GM18909 (cell line): ENCODE data around the gene KPNB1.

Experiments
- ATAC-seq: cut with Tn5 transposase; IDR thresholded peaks from one replicate; pipeline ENCODE4 v1.9.1; 2021; ENCODE audit warnings: mild to moderate bottlenecking; ENCODE audit not compliant: unreplicated experiment, poor library complexity

Gene KPNB1

DNA sequence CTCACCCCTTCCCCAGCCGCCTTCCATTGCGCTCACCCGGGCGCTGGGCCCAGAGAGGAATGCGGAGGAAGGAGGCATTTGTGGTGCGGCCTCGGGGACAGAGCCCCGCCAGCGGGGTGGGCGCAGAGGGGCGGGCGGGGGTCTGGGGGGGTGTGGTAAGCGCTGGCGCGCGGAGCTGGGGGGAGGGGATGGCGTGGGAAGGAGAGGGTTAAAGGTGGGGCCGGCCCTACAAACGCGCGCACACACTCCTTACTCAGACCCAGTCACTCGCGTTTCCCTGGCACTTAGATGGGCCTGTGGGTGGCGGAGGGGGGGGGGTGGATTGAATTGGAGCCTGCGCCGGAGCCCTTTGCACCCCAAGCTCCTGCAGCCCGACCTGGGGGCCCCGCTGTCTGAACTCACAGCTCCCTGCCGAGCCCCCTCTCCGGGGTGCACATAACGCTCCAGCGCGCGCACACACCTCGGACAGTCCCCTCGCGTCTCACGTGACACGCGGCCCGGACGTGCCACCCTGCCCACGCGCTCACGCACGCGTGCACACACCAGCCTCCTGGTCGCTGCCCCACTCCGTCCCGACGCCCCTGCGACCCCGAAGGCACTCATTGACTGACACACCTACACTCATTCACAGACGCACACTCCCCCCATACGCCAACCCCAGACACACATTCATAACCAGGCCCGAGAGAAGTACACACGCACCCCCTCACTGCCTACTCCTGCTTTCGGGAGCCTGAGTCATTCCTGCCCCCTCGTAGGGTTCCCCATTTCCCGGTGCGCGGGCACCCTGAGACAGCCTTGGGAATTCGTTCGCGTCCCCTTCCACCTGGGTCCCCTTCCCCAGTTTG lies 45.1 kb downstream of the KPNB1 start:
- no peak for ATAC-seq

DNA sequence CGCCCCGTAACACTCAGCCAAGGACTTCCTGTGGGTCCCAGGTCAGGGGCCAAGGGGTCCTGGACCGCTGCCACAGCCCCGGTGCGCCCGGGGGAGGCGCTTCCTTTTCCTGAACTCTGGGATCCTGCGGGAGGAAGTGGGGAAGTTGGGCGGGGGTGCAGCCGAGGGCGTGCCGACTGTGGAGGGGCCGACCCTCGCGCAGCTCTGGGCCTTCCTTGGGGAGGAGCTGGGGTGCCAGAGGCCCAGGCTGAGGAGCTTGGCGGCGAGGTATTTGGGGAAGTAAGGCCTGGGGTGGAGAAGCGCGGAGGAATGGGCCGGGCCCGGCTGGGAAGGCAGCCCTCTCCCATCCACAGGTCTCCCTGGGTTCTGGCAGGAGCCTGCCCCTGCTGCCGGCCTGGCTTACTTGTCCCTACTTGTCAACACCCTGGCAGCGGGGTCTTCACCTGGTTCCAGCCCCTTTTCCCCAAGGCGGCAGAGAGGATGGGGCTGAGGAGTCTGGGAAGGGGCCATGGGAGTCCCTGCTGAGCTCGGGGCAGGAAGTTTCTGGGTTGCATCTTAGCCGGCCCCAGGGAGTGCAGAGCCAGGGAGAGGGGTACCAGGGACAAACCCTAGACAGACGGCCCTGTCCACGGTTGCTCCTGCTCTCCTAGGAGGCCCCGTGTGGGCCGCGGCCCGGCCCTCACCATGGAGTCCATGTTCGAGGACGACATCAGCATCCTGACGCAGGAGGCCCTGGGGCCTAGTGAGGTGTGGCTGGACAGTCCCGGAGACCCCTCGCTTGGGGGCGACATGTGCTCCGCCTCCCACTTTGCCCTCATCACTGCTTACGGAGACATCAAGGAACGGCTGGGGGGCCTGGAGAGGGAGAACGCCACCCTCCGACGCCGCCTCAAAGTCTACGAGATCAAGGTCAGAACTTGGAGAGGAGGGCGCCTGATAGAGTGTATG lies 46.0 kb downstream of the KPNB1 start:
- ATAC-seq = no peak

DNA sequence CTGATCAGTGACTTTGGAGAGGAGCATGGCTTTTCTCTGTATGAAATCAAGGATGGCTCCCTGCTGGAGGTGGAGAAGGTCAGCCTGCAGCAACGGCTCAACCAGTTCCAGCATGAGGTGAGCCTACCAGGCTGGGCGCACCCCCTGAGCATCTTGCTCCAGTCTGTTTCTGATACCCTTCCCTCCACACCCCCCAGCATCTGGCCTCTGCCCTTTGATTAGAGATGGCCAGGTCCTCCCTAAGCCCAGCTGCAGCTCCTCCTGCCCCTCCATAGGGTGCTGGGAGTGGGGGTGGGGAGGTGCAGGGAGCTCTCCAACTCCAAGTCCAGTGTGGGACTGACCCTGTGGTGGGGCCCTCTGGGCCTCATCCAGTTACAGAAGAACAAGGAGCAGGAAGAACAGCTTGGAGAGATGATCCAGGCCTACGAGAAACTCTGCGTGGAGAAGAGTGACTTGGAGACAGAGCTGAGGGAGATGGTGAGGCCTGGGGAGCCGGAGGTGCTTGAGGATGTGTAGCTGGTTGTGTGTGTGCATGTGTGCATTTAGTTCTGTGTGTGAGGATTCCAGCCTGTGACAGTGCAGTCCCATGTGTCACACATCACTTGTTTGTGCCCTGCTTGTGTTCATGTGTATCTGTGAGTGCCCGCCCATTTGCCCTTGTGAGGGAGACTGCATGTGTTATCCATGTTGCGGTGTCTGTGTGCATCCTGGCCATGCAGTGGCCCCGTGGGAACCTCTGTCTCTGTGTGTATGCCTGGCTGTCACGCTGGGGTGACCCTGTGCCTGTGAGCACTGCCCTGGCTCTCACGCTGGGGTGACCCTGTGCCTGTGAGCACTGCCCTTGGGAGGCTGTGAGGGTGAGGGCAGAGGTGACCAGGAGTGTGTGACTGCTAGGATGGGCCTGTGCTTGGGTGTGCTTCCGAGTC lies 47.3 kb downstream of the KPNB1 start:
- no peak for ATAC-seq

DNA sequence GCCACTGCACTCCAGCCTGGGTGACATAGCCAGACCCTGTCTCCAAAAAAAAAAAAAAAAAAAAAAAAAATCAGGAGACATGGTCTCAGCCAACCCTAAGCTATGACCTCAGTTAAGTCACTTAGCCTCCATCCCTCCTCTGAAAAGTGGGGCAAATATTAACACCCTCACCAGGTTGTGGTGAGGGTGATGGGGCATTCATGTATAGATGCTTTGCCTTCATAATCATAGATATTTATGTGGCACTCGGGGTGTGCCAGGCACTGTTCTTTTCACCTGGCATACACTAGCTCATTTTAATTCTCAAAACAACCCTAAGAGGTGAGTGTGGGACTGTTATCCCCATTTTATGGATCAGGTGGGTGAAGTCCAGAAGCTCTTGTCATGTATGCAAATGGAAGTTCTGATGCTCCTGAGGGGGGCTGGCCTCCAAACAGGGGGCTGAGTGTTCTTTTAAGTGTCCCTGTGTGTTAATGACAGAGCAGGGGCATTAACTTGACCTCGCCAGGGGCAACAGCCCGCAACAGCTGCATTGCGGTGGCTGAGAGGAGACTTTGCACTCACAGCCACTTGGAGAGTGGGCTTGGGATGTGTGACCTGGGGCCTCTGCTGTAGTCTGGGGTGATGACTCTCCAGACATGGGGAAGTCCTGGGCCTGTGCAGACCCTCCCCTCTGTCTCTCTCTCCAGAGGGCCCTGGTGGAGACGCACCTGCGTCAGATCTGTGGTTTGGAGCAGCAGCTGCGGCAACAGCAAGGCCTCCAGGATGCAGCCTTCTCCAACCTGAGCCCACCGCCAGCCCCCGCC lies 48.4 kb downstream of the KPNB1 start:
- no peak for ATAC-seq

DNA sequence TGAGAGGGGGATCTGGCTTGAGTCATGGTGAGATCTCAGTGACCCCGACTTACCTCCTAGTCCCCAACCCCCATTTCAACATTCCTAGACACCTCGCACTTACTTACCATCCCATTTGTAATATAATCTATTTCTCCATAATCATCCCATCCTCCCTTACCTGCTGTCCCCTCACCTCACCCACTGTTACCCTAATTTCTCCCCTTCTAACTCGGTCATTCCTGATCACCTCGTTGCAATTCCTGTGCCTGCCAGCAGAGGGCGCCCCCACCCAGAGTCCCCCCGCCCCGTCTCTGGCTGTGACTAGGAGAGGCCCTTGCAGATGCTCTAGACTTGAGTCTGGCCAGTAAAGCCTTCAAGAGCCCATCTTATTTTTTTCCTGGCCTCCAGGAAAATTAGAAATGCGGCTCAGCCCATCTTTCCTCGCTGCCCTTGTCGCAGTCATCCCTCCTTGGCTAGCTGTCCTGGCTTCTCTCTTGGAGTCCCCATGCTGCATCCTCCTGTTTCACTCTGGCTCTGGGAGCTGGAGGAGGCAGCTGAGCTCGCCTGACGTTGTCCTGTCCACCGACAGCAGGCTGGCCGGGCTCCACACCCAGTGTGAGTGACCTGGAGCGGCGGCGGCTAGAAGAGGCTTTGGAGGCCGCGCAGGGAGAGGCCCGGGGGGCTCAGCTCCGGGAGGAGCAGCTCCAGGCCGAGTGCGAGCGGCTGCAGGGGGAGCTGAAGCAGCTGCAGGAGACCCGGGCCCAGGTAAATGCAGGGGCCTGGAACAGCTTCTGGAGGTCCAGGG lies 49.2 kb downstream of the KPNB1 start:
- ATAC-seq = no peak

DNA sequence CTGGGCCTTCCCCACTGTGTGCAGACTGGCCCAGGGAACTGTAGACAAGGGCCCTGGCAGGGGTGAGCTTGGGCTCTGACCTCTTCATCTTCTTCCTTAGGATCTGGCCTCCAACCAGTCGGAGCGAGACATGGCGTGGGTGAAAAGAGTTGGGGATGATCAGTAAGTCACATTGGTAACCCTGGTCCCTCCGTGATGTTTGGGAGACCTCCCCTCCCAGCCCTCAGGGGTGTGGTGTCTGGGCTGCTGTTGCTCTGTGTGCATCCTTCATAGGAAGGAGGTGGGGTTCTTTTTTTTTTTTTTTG lies 49.8 kb downstream of the KPNB1 start:
- ATAC-seq = no peak

DNA sequence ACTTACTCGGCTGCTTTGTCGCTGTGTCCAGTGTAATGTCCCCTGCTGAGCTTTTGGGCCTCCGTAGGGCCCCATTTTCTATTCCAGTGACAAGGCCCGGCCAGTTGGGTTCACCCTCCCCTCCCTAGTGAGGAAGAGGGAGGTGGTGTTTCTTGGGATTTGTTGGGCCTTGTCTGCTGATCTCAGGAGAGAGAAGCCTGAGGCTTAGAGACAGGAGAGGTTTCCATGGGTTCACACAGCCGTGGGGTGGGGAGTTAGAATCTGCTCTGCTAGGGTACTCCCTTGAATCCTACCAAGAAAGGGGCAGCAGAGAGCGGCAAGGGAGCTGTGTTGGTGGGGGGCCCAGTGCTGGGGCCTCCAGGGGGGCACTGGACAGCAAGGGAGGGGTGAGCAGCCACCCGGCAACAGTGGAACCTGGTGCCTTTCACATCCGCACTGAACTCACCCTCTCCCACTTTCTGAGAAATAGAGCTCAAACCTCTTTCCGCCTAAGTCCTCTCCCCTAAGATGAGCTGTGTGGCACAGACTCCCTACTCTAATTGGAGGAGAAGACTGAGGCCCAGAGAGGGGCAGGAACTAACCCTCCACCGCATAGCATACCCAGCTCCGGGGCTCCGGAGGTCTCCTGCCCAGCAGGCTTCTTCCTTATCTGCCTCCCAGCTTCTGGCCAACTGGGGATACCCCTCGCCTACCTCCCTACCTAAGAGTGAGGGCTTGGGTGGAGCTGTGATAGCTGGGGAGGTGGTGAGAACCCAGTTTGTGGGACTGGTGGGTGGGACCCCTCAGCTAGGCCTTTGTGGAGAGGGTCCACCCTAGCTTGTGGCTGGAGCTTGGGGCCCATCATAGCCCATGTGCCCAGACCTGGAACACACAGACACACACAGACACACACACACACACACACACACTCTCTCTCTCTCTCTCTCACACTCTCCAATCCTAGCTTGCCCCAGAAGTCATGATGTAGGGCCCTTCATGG lies 51.0 kb downstream of the KPNB1 start:
- ATAC-seq = no peak

DNA sequence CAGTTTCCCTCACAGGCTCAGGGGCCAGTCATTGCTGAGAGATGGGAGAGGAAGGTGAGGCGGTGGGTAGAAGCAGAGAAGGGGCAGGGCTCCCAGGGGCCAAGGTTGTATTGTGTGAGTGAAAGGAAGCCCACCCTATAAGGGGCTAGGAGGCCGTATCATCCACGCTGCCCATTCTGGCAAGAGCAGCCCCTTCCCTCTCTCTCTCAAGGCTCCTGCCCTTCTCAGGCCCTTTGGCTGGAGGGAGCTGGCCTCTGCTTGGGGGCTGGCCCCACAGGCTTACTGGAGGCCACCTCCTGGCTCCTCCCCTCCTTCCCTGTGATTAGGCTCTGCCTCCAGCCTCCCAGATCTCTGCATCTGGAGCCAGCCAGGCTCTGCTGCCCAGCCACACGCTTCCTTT lies 51.9 kb downstream of the KPNB1 start:
- ATAC-seq = no peak

DNA sequence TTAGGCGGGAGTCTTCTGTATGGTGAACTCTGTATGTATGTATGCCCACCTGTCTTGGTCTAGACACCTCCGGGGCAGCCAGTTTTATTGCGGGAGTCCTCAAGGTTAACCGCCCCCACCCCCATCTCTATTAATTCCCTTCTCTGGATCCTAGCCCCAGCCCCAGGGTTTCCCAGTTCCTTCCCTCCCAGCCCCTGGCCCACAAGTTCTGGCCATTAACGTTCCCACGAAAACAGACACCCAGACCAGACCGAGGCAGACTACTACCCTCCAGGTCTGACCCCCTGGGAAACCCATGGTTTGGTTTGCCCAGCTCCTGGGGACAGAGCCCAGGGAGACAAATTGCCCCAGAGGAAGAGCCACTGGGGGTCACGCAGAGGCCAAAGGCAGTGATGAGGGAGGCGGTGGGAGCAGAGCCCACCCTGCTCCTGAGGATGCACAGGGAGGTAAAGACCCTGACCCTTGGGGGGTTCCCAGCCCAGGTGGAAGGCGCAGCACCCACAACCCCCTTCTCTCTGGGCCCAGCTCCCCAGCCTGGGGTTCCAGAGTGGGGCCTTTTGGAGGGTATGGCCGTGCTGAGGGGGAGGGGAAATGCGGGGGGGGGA lies 52.8 kb downstream of the KPNB1 start:
- ATAC-seq = no peak

DNA sequence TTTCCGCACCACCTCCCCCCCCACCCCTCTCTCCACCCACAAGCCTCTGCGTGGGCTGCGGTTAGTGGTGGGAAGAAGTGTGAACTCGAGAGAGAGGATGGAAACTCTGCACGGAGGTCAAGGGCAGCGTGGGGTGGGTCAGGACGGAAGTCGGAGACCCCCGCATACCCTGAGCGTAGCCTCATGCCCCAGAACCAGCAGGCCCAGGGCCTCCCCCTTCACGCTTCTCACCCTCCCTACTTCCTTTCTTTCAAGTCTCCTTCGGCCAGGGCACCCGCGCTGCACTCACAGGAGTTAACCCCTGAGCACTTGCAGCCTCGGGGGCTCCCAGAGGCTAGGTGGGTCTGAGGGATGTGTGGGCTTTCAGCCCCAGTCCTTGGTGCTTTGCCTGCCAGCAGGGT lies 53.5 kb downstream of the KPNB1 start:
- ATAC-seq = no peak

DNA sequence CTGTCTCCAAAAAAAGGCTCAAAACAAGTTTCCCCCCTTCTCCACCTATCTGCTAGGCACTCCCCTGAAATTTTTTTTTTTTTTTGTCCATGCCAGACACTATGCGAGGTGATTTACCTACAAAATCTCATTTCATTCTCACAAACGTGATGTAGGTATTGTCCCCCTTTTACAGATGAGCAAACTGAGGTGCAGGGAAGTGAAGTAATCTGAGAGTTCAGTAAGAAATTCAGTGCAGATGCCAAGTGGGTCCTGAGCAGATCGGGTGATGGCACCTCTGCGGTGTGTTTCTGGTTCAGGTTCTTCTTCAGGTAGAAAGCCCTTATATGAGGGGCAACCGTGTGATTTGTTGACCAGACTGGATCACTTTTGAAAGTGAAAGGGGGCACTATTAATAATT lies 54.0 kb downstream of the KPNB1 start:
- no peak for ATAC-seq

DNA sequence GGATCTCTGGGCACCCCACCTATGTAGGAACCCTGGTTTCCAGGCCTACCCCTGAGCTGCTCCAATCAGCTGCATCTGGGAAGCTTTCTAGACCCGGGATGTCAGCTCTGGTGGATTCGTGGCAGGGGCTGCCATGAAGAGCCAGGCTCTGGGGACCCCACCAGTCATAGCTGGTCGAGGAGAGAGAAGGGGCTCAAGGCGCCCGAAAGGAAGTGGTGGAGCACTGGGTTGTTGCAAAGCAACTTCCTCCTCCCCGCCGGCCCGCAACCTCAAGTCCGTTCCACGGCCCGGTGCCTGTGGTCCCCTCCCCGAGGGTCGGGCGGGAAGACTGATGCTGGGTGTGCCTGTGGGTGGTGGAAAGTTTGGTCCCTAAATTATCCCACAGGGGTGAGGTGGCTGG lies 54.4 kb downstream of the KPNB1 start:
- no peak for ATAC-seq

DNA sequence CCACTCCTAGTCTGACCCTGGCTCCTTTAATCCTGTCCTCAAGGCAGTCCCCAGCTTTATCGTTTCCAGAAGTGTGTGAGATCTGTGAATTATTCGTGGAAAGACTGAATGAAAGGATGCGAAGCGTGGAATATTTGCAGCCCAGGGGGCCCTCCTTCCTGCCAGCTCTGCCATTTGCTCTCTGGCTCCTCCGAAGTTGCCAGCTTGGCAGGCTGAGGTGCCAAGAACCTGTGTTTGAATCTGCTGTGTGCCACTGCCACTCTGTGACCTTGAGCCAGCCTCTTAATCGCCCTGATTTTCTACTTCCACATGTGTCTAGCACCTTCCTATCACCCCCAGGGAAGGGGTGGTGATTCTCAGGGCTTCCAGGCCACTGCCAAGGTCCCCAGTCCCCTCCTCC lies 55.0 kb downstream of the KPNB1 start:
- ATAC-seq = no peak

DNA sequence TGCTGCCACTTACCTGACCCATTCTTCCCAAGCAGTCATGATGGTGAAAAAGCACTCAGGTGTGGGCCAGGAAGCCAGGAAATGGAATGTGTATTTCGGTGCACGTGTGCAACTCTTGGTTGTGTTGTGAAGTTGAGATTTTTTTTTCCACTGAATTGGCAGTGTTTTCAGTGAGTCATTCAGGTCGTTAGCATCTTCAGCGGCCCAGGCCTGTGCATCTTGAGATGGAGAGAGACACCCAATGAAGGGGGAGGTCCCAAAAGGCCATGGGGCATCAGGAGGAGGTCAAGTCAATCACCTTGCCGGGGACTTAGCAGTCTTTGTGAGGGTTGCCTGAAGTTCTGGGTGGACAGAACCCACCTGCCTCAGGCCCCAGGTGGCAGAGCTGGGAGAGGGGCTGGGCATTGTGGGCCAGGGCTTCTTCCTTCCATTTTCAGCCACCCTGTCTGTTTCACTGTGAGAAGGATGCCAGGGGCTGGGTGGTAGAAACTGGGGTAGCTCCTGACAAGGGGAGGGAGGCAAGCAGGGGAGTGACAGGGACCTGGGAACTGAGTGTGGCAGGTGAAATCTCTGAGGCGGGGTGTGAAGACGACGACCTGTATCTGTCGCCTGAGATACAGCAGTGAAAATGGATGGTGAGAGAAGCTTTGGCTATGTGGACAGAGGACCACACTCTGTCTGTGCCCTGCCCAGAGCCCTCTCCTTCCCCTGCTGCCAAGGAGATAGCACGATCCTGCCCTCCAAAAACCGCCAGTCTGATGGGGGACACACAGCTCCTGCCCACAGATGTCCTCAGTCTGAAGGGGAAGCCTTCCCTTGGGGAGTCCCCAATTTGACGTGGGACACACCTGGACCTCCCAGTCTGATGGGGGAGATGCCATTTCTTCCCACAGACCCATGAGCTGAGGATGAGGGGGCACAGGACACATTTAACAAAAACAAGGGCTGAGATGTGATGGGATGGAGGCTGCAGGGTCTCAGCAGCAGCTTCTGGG lies 56.1 kb downstream of the KPNB1 start:
- ATAC-seq = no peak

DNA sequence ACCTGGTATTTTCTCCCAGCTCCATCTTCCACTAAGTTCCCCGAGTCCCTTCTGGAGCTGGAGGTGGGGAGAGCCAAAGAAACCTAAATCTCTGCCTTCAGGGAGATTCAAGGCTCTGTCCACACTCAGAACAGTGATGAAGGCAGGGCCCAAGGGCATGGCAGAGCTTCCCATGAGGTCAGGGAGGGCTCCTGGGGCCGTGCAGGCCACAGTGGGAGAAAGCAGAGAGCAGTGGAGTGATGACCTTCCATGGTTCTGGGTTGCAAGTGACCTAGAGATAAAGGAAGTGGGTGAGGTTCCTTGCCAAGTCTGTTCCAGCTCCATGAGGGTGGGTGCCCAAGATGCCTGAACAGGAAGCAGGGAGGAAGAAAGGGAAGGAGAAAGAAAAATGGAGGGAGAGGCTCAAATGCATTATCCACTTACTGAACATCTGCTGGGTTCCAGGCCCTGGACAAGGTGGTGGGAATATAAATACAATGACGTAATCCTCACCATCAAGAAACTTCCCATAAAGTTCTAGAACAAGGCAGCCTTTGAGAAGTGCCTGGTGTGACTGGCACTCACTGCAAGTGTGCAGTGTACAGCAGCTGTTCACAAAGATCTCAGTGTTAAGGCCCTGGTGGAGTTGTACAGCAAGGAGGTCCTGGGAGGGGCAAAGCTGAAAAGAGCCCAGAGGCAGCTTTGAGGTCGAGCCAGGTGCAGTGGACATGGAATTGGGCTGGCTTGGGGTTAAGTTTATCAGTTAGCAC lies 57.5 kb downstream of the KPNB1 start:
- ATAC-seq = no peak

DNA sequence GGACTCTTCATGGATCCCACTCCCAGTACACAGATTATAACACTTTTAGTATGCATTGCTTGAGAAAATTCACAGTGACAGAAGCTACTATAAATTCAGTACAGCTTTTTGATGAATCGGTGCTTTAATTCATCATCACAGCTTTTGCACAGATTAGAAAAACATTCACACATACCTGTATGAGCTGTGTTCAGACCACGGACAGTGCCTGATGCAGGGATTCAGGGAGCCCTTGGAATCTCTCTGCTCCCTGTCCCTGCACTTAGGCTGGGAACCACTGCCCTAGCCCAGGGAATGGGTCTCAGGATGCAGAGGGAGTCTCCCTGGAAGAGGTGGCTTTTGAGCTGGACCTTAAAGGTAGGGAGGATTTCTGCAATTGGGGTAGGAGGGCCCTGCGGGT lies 58.2 kb downstream of the KPNB1 start:
- no peak for ATAC-seq
